RKO (cell line): Measurements from ENCODE around the gene UPK3B.
"Not testable (repeated sequence)": the region's sequence is repeated elsewhere in the genome, so short reads cannot be mapped to it uniquely, and the experiment has no call there.

Source experiments
- DNase-seq: peaks from one replicate; pipeline ENCODE4 v3.0.0-alpha.2; 2016; ENCODE audit warnings: low spot score

UPK3B gene

GRCh38 chr7:76492139-76492538 is 18.2 kb upstream of the UPK3B start:
- not testable (repeated sequence) for DNase-seq

GRCh38 chr7:76495717-76496116 is 14.6 kb upstream of the UPK3B start:
- not testable (repeated sequence) for DNase-seq

- not testable (repeated sequence) for DNase-seq
Measured at GRCh38 chr7:76497918-76498582, 12.3 kb upstream of the UPK3B start.

GRCh38 chr7:76498583-76499200 is 11.7 kb upstream of the UPK3B start:
- DNase-seq = not testable (repeated sequence)

GRCh38 chr7:76499201-76499923 is 11.0 kb upstream of the UPK3B start:
- not testable (repeated sequence) for DNase-seq

- DNase-seq = not testable (repeated sequence)
Measured at GRCh38 chr7:76499924-76500241, 10.5 kb upstream of the UPK3B start.

GRCh38 chr7:76502224-76502623 is 8.1 kb upstream of the UPK3B start:
- not testable (repeated sequence) for DNase-seq

GRCh38 chr7:76502836-76503235 is 7.5 kb upstream of the UPK3B start:
- DNase-seq = not testable (repeated sequence)

- not testable (repeated sequence) for DNase-seq
Measured at GRCh38 chr7:76503244-76503643, 7.1 kb upstream of the UPK3B start.

GRCh38 chr7:76504351-76505167 is 5.8 kb upstream of the UPK3B start:
- DNase-seq = not testable (repeated sequence)

GRCh38 chr7:76505168-76506080 is 4.9 kb upstream of the UPK3B start:
- DNase-seq = no peak

- no peak for DNase-seq
Measured at GRCh38 chr7:76506081-76506440, 4.3 kb upstream of the UPK3B start.

- not testable (repeated sequence) for DNase-seq
Measured at GRCh38 chr7:76506643-76507042, 3.7 kb upstream of the UPK3B start.

GRCh38 chr7:76507723-76508406 is 2.5 kb upstream of the UPK3B start:
- no peak for DNase-seq

GRCh38 chr7:76511200-76511910 is 1.0 kb downstream of the UPK3B start:
- not testable (repeated sequence) for DNase-seq

GRCh38 chr7:76511911-76512885 is 1.8 kb downstream of the UPK3B start:
- not testable (repeated sequence) for DNase-seq

- peak; percentile 37 for DNase-seq
Measured at GRCh38 chr7:76512941-76513816, 2.8 kb downstream of the UPK3B start.
